ENCODE results near the gene LYRM7.

- TF ChIP-seq CTCF (conservative IDR thresholded peaks at IDR 0.05; ENCODE audit: low read length) (no peak), EZH2phosphoT487 (IDR thresholded peaks at IDR 0.05; ENCODE audit: borderline replicate concordance) (no peak)
These were observed 56.2 kb downstream of the LYRM7 start for GRCh38 chr5:131226899-131227298.

Data from Loucy (cell line).